ENCODE measurements around the gene SRPK2. TPM values are rescaled to one million over a fixed set of nuclear protein-coding genes. Genes with fewer than 3 reads are reported as not detected.
A peak's percentile ranks its signal among the peaks of the same experiment; 100 is the strongest.

SRPK2 gene
- total RNA-seq, 1 donor from 2014 or later = 28.8 TPM

DNA sequence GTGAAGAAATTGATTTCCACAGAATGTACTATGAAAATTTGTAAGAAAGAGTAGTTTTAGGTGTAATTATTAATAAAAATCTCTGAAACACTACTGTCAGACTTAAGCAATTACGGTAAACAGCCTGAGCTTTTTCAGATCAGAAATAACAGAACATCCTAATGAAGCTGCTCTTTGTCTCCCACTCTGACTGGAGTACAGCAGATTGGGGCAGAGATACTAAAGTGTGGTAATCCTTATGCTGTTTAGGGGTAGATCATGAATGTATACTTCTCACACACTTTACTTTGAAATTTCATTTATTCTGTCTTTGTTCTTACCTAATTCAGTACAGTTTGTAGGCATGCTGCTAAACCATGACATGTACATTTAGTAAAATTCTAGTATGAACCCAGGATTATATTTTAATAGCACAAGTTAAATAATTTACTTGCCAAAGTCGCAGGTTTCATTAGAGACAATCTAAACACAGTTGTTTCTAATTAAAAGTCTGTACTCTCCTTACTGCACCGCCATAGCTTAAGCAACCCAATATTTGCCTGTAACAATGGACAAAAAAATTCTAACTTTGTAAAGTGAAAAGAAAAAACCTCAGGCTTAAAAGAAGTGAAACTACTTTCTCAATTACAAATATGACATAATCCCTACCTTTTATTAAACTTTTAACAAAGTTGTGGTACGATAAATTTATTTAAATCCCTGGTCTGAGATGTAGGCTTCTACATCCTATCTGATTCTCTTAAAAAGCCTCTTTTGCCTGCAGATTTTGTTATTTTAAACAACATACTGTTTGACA lies 286.0 kb downstream of the SRPK2 start:
- intact Hi-C loops (cut with DNase I) = no loop called here
- ATAC-seq (ENCODE audit: poor library complexity) (no peak), DNase-seq (no peak)

GRCh38 chr7:105101864-105102263 lies 286.9 kb downstream of the SRPK2 start:
- intact Hi-C loops (cut with DNase I) = no loop called here
- ATAC-seq (ENCODE audit: poor library complexity) (no peak), DNase-seq (no peak)

DNA sequence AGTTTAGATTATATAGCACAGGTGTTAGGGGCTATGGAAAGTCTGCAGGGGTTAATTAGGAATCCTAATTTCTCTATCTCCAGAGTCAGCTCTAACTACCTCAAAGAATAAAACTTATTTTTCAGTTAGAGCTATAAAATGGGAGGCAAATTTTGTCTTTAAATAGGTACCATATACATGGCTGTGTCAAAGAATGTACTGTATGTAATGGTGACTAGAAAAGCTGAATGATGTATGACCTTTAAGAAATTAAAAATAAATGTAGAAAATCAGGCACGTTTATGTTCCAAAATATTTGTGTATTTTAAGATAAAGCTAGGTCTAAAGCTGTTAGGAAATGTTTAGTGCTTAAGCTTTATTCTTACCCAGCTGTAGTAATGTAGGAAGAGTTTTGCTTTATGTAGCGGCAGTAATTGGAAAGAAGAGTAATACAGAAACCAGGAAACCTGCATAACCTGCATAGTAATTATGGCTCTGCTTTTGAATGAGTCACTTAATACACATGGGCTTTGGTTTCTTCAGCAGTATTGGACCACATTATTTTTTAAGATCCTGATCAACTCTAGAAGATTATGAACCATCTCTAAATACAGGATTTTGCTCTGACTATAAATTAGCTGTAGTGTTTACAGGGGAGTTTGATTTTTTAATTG lies 289.7 kb downstream of the SRPK2 start:
- DNase-seq (no peak), ATAC-seq (ENCODE audit: poor library complexity) (no peak)
- intact Hi-C loops (cut with DNase I) = no loop called here

- ATAC-seq (ENCODE audit: poor library complexity) (peak; percentile 36), DNase-seq (no peak)
- intact Hi-C loops (cut with DNase I) = no loop called here
Measured at GRCh38 chr7:105097619-105098018, 291.1 kb downstream of the SRPK2 start.

DNA sequence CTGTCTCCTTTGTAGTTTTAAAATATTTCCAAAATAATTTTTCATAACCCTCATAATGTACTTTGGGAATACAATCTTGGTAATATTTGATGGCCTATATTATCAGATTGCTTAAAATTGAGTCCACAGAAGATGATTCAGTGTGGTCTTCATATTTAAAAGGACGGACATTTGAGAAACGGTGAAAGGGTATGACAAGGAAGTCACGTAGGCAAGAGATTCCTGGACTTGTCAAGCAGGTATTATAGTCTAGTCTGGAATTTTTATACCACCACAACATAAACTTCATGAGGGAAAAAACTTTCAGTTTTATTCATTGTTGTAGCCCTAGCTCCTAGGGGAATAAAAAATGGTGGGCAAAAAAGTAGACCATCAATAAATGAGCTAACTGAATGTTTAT lies 292.4 kb downstream of the SRPK2 start:
- no peak for DNase-seq
- intact Hi-C loops (cut with DNase I) = no loop called here
- ATAC-seq (ENCODE audit: poor library complexity) = no peak

- ATAC-seq (ENCODE audit: poor library complexity) (no peak), DNase-seq (no peak)
- intact Hi-C loops (cut with DNase I) = no loop called here
Measured at GRCh38 chr7:105094966-105095365, 293.8 kb downstream of the SRPK2 start.

DNA sequence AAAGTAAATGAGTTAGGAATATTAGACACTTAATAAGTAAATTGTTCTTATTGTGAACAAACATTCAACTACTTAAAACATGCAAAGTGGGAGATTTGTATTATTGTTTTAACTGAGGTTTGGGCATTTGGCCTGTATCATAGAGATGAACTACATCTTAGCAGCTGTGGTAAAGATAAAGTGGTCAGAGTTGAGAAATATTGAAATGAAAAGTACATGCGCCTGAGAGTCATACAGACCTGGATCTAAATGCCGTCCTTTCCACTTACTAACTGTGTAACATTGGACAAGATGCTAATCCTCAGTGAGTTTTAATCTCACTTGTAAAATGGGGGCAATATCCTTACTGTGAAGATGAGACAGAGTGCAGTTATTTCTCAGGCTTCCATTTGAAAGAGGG lies 300.3 kb downstream of the SRPK2 start:
- intact Hi-C loops (cut with DNase I) = no loop called here
- ATAC-seq (ENCODE audit: poor library complexity) (no peak), DNase-seq (no peak)

DNA sequence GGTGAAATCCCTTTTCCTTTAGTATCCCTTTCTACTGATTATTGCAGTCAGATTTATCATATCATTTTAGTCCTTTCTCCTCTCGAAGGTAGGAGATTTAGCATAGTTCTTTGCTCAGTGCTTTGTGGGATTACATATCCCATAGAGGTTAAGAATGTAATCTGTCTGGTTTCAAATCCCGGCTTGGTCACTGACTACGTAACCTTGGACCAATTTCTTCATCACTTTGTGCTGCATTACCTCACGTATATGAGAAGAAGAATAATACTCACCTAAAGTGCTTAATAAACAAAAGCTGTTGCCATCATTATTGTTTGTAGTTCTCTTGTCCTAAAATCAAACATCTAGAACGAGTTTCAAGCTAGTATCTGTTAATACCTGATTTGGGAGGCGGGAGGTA lies 300.7 kb downstream of the SRPK2 start:
- ATAC-seq (ENCODE audit: poor library complexity) = no peak
- intact Hi-C loops (cut with DNase I) = no loop called here
- DNase-seq = no peak

- no peak for ATAC-seq (ENCODE audit: poor library complexity)
- intact Hi-C loops (cut with DNase I) = no loop called here
- DNase-seq = no peak
Measured at GRCh38 chr7:105086850-105087249, 301.9 kb downstream of the SRPK2 start.

GRCh38 chr7:105084581-105084980 lies 304.1 kb downstream of the SRPK2 start:
- DNase-seq (no peak), ATAC-seq (ENCODE audit: poor library complexity) (peak; percentile 89)
- intact Hi-C loops (cut with DNase I) = no loop called here

- ATAC-seq (ENCODE audit: poor library complexity) (no peak), DNase-seq (no peak)
- intact Hi-C loops (cut with DNase I) = no loop called here
Measured at GRCh38 chr7:105079348-105079747, 309.4 kb downstream of the SRPK2 start.

GRCh38 chr7:105073143-105073542 lies 315.6 kb downstream of the SRPK2 start:
- DNase-seq (no peak), ATAC-seq (ENCODE audit: poor library complexity) (no peak)
- intact Hi-C loops (cut with DNase I) = no loop called here

DNA sequence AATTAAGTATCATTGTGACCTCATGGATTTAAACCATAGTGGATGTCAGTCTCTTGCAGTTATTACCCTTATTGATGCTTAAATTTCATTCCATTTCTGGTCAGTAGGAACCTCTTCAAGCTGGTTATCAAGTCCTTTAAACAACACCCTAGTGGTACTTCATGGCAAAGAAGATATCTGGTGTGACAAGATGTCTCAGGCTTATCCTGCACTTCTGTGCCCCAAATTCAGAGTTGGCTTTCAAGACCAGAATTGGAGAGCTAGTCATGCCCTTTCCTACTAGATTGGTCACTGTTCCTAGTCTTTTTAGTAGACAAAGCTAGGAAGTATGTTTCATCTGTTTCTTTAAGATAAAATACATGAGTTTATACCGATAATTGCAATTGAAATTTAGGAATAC lies 319.8 kb downstream of the SRPK2 start:
- no peak for DNase-seq
- ATAC-seq (ENCODE audit: poor library complexity) = no peak
- intact Hi-C loops (cut with DNase I) = no loop called here

- DNase-seq = no peak
- ATAC-seq (ENCODE audit: poor library complexity) = peak; percentile 28
- intact Hi-C loops (cut with DNase I) = no loop called here
Measured at GRCh38 chr7:105067691-105068090, 321.0 kb downstream of the SRPK2 start.

Other genes starting within 250 kb of the SRPK2 start
- gene PUS7, start 133.3 kb upstream of the SRPK2 start, total RNA-seq = 5.2 TPM
- gene RINT1, start 143.3 kb upstream of the SRPK2 start, total RNA-seq = 12.4 TPM
- gene EFCAB10, start 192.6 kb upstream of the SRPK2 start, total RNA-seq = not detected